ENCODE measurements around the gene SLC38A3.

SLC38A3 gene

GRCh38 chr3:50192689-50193141 is 12.4 kb upstream of the SLC38A3 start:
- DNase-seq (ENCODE audit: low read depth): no peak

- DNase-seq (ENCODE audit: low read depth): no peak
Measured at GRCh38 chr3:50193286-50193685, 11.8 kb upstream of the SLC38A3 start.

GRCh38 chr3:50193746-50194127 is 11.3 kb upstream of the SLC38A3 start:
- DNase-seq (ENCODE audit: low read depth): no peak

- DNase-seq (ENCODE audit: low read depth): no peak
Measured at GRCh38 chr3:50194128-50194902, 10.8 kb upstream of the SLC38A3 start.

GRCh38 chr3:50194903-50195500 is 10.1 kb upstream of the SLC38A3 start:
- no peak for DNase-seq (ENCODE audit: low read depth)

- DNase-seq (ENCODE audit: low read depth): no peak
Measured at GRCh38 chr3:50195501-50196252, 9.4 kb upstream of the SLC38A3 start.

GRCh38 chr3:50196253-50196801 is 8.7 kb upstream of the SLC38A3 start:
- DNase-seq (ENCODE audit: low read depth): no peak

GRCh38 chr3:50201573-50202315 is 3.3 kb upstream of the SLC38A3 start:
- DNase-seq (ENCODE audit: low read depth): no peak

- DNase-seq (ENCODE audit: low read depth): no peak
Measured at GRCh38 chr3:50202353-50203112, 2.5 kb upstream of the SLC38A3 start.

GRCh38 chr3:50203113-50203808 is 1.8 kb upstream of the SLC38A3 start:
- DNase-seq (ENCODE audit: low read depth): no peak

GRCh38 chr3:50203809-50204803 is 965 bp upstream of the SLC38A3 start:
- DNase-seq (ENCODE audit: low read depth): no peak

GRCh38 chr3:50205413-50206276 is 574 bp downstream of the SLC38A3 start:
- no peak for DNase-seq (ENCODE audit: low read depth)

- DNase-seq (ENCODE audit: low read depth): no peak
Measured at GRCh38 chr3:50207359-50208042, 2.4 kb downstream of the SLC38A3 start.

GRCh38 chr3:50208677-50209344 is 3.7 kb downstream of the SLC38A3 start:
- DNase-seq (ENCODE audit: low read depth): no peak

- no peak for DNase-seq (ENCODE audit: low read depth)
Measured at GRCh38 chr3:50210176-50210509, 5.1 kb downstream of the SLC38A3 start.

GRCh38 chr3:50210510-50211367 is 5.7 kb downstream of the SLC38A3 start:
- DNase-seq (ENCODE audit: low read depth): no peak

All from non-pigmented ciliary epithelial cell (primary cell).